Left forelimb (tissue), 1 donor: Measurements from ENCODE around the gene TMCO6.
"Not testable (repeated sequence)": the region's sequence is repeated elsewhere in the genome, so short reads cannot be mapped to it uniquely, and the experiment has no call there.

Experiments
- DNase-seq: peaks from one replicate; pipeline ENCODE4 v3.0.0-alpha.2; 2018; ENCODE audit warnings: low spot score

TMCO6 gene

GRCh38 chr5:140639148-140639981 is at the start of gene TMCO6:
Gene TMCO6 (plus strand): TSS chr5:140639451. CDS start chr5:140639528, 77 bp downstream.
- peak; percentile 95 for DNase-seq

DNA sequence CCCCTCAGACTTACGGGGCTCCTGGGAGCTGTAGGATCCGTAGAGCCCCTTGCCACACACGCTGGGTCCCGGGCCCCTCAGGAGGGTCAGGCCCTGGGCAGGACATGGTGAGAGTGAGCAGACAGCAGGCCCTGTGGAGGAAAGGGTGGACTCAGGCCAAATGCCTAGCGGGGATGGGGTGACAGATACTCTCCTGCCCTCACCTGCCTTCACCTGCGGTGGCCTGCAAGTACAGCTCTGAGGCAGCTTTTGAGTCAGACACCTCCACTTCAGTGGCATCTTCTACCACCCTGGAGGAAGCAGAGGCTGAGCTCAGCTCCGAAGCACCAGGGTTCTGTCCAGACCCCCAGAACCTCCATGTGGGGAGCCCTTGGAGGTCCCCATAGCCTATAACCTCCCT is 48.4 kb upstream of the TMCO6 start:
- no peak for DNase-seq

GRCh38 chr5:140591747-140592372 is 47.4 kb upstream of the TMCO6 start:
- no peak for DNase-seq

GRCh38 chr5:140593070-140593469 is 46.2 kb upstream of the TMCO6 start:
- not testable (repeated sequence) for DNase-seq

GRCh38 chr5:140594169-140594568 is 45.1 kb upstream of the TMCO6 start:
- no peak for DNase-seq

GRCh38 chr5:140595538-140596300 is 43.5 kb upstream of the TMCO6 start:
- DNase-seq = no peak

DNA sequence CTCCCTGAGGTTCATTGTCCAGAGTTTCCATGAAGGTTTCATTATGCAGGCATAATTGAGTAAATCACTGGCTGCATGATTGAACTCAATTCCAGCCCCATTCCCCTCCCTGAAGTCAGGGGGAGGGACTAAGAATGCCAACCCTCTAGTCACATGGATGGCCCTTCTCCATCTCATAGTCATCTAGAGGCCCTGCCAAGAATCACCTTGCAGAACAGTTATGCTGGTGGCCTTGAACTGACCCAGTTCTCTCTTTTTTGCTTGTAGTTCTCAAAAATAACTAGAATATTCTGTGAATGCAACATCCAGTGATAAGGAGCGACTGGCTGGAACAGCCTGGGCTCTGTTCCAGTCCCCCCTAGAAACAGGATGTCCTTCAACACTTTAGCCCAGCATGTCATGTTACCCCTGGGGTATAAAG is 42.9 kb upstream of the TMCO6 start:
- DNase-seq = no peak

DNA sequence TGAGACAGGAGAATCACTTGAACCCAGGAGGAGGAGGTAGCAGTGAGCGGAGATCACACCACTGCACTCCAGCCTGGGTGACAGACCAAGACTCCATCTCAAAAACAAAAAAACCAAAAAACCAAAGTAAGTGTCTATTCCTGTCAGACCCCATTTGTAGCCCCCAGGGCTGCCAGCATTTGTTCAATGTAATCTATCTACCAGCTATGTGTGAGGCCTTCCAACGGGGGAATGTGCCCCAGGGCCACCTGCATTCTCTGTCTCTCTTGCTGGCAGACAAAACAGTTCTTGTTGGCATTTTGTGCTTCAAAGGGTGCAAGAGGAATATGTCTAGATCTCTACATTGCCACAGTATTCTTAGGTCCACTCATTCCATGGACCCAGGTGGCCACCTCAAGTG is 40.4 kb upstream of the TMCO6 start:
- no peak for DNase-seq

DNA sequence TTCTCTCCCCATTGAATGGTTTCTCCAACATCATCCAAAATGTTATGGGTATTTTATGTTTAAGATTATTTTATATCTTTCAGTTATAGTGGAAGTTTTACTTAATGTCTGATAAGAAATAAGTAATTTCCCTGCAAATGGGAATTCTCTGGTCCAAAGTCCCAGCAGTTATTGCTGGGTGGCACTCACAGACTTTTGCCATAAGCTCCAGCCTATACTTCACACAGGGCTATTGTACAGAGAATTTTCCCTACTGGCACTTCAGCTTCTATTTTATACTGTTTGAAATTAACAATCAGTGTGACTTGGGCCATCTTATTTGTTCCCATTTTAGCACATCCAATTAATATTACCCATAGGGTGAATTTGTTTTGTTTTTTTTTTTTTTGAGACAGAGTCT is 39.2 kb upstream of the TMCO6 start:
- no peak for DNase-seq

- DNase-seq = no peak
Measured at GRCh38 chr5:140602147-140602546, 37.1 kb upstream of the TMCO6 start.

DNA sequence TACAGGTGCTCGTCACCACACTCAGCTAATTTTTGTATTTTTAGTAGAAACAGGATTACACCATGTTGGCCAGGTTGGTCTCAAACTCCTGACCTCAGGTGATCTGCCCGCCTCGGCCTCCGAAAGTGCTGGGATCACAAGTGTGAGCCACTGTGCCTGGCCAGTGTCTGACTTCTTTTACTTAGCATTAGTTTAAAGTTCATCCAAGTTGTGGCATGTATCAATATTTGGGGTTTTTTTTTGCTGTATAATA is 35.9 kb upstream of the TMCO6 start:
- DNase-seq = not testable (repeated sequence)

GRCh38 chr5:140603734-140604133 is 35.5 kb upstream of the TMCO6 start:
- no peak for DNase-seq

DNA sequence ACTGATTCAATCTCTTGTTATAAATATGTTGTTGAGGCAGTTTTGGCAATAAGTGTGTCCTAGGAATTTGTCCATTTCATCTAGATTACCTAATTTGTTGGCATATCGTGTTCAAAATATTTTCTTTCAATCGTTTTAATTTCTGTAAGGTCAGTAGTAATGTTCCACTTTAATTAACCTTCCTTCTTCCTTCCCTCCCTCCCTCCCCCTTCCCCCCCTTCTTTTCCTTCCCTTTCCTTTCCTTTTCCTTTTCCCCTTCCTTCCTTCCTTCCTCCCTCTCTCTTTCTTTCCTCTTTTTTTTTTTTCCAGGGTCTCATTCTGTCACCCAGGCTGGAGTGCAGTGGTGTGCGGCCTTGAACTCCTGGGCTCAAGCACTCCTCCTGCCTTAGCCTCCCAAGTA is 33.4 kb upstream of the TMCO6 start:
- no peak for DNase-seq

DNA sequence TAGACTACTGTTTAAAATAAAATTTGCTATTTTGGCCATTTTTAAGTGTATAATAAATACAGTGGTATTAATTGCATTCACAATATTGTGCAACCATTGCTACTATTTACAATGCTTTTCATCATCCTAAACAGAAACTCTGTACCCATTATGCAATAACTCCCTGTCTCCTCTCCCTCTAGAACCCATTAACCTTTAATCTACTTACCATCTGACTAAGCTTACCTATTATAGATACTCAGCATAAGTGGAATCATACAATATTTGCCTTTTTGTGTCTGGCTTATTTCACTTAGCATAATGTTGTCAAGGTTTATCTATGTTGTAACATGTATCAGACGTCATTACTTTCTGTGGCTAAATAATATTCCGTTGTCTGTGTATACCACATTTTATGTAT is 32.2 kb upstream of the TMCO6 start:
- no peak for DNase-seq

- no peak for DNase-seq
Measured at GRCh38 chr5:140608722-140609121, 30.5 kb upstream of the TMCO6 start.

DNA sequence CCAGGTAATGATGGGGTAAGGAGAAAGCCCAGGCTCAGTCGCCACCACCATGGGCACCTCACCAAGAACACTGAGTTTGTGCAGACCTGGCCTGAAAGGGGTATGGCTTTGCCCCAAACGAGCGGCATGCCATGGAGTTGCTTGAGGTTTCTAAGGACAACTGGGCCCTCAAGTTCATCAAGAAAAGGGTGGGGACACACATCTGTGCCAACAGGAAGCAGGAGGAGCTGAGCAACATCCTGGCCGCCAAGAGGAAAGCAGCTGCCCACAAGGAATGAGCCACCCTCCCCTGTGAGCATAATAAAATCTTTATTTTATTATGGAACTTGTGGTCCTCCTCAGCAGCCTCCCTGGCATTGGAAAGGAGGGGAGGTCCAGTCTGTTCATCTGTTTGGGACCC is 30.1 kb upstream of the TMCO6 start:
- DNase-seq = no peak

DNA sequence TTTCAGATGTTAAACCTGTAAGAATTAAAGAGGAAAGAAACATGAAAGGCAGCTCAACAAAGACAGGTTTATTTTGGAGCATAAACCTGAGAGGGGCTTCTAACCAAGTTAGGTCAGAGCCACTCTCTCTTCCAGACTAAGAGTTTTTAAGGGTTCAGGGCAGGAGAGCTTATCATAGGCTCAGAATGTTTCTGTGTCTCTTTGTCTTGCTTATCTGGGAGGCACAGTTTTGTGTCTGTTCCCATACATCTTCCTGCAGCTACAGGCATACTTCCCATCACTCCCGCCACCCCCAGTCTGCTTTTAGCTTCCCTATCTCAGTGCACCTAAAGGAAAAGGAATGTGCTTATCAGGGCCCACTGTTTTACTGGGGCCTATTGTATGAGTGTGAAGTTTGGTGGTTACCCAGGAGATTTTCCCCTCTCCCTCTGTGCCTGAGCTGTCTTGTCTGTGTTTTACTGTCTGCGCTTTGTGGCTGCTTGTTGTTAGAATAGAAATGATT is 28.2 kb upstream of the TMCO6 start:
- DNase-seq = no peak

- DNase-seq = no peak
Measured at GRCh38 chr5:140622301-140622700, 16.9 kb upstream of the TMCO6 start.

GRCh38 chr5:140623061-140623460 is 16.2 kb upstream of the TMCO6 start:
- not testable (repeated sequence) for DNase-seq

DNA sequence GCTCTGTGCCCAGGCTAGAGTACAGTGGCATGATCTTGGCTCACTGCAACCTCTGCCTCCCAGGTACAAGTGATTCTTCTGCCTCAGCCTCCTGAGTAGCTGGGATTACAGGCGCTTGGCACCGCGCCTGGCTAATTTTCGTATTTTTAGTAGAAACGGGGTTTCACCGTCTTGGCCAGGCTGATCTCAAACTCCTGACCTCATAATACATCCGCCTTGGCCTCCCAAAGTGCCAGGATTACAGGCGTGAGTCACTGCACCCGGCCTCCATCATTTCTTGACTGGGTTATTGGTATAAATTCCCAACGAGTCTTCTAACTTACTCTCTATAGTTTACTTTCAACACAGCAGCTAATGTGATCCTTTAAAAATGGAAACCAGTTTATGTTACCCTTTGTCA is 14.4 kb upstream of the TMCO6 start:
- DNase-seq = not testable (repeated sequence)

DNA sequence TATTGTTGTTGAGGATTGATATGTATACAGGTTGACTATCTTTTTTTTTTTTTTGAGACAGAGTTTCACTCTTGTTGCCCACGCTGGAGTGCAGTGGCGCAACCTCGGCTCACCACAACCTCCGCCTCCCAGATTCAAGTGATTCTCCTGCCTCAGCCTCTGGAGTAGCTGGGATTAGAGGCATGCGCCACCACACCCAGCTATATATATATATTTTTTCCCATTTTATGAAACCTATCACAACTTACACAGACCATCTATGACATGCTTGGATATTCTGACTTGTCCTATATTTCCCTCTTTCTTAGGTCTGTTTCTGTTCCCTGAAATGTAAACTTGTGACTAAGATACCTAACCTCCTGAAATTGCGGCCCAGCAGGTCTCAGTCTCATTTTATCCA is 11.3 kb upstream of the TMCO6 start:
- DNase-seq = no peak

DNA sequence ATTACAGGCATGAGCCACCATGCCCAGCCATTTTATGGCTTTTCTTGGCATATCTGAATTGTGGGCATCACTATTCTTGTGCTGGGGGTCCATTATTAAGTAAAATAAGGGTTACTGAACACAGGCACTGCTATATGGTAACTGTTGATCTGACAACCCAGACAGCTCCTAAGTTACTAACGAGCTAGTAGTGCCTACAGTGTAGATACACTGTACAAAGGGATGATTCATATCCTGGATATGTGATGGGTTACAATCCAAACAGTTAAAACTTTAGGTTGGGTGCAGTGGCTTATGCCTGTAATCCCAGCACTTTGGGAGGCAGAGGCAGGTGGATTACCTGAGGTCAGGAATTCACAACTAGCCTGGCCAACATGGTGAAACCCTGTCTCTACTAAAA is 10.5 kb upstream of the TMCO6 start:
- DNase-seq = no peak
